ENCODE measurements around the gene CBX4. TPM values are rescaled to one million over a fixed set of nuclear protein-coding genes. Genes with fewer than 3 reads are reported as not detected.
A peak's percentile ranks its signal among the peaks of the same experiment; 100 is the strongest.

Gene CBX4
- total and polyA plus RNA-seq, 2 of the 13 experiments (the other 11 are each of a cell fraction or from before 2014, with no cell fraction given): 25.8 to 50.8 TPM

DNA sequence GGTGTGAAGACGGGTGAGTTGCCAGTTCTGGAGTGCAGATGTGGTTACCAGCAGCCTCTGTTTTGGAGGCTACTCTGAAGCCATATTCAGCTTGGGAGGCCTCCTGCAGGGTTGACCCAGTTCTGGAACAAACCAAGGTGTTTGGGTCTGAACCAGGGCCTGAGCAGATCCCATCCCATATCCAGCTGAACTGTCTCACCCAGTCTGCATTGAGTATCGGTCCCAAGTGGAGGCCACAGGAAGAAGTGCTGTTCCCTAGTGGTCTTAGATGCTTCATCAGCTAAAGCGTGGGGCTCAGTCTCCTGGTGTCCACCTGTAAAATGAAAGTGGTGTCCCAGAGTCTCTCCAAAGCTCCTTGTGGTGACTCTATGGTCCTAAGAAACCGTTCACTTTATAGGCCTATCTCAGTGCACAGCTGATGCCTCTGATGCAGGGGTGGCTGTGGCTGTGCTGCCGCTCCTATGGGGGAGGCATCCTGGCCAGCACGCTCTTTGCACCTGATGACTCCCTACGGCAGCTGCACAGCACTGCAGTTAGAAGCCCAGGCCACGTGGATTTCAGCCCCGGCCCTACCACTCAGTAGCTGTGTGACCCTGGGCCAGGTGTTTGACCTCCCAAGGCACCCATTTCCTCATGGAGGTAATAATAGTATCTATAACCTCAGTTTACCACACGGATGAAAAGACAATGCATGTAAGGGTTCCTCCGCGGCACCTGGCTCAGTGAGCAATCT, 21.0 kb downstream of the CBX4 start (continued):
- TF ChIP-seq, protein P1, sequence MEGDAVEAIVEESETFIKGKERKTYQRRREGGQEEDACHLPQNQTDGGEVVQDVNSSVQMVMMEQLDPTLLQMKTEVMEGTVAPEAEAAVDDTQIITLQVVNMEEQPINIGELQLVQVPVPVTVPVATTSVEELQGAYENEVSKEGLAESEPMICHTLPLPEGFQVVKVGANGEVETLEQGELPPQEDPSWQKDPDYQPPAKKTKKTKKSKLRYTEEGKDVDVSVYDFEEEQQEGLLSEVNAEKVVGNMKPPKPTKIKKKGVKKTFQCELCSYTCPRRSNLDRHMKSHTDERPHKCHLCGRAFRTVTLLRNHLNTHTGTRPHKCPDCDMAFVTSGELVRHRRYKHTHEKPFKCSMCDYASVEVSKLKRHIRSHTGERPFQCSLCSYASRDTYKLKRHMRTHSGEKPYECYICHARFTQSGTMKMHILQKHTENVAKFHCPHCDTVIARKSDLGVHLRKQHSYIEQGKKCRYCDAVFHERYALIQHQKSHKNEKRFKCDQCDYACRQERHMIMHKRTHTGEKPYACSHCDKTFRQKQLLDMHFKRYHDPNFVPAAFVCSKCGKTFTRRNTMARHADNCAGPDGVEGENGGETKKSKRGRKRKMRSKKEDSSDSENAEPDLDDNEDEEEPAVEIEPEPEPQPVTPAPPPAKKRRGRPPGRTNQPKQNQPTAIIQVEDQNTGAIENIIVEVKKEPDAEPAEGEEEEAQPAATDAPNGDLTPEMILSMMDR (CRISPR knock-in tag; IDR thresholded peaks at IDR 0.05): peak; percentile 53
- TF ChIP-seq FOXO1 (CRISPR knock-in tag; IDR thresholded peaks at IDR 0.05): no peak
- TF ChIP-seq PTBP1 (IDR thresholded peaks at IDR 0.05; ENCODE audit: low read depth, low read length, poor library complexity, severe bottlenecking): no peak
- TF ChIP-seq, protein P2, sequence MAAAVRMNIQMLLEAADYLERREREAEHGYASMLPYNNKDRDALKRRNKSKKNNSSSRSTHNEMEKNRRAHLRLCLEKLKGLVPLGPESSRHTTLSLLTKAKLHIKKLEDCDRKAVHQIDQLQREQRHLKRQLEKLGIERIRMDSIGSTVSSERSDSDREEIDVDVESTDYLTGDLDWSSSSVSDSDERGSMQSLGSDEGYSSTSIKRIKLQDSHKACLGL (CRISPR knock-in tag; IDR thresholded peaks at IDR 0.05): peak; percentile 53; the same call in 1 of the 2 replicates
- TF ChIP-seq, protein P3, sequence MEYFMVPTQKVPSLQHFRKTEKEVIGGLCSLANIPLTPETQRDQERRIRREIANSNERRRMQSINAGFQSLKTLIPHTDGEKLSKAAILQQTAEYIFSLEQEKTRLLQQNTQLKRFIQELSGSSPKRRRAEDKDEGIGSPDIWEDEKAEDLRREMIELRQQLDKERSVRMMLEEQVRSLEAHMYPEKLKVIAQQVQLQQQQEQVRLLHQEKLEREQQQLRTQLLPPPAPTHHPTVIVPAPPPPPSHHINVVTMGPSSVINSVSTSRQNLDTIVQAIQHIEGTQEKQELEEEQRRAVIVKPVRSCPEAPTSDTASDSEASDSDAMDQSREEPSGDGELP (IDR thresholded peaks at IDR 0.05; ENCODE audit: borderline replicate concordance, low read depth): peak; percentile 82; the same call in 1 of the 2 replicates
- no peak for TF ChIP-seq NFE2L1 (CRISPR knock-in tag; IDR thresholded peaks at IDR 0.05; ENCODE audit: borderline replicate concordance)
- TF ChIP-seq MXD4 (CRISPR knock-in tag; IDR thresholded peaks at IDR 0.05): peak; percentile 70
- no peak for TF ChIP-seq ZNF564 (CRISPR knock-in tag; IDR thresholded peaks at IDR 0.05)
- TF ChIP-seq, protein P4, sequence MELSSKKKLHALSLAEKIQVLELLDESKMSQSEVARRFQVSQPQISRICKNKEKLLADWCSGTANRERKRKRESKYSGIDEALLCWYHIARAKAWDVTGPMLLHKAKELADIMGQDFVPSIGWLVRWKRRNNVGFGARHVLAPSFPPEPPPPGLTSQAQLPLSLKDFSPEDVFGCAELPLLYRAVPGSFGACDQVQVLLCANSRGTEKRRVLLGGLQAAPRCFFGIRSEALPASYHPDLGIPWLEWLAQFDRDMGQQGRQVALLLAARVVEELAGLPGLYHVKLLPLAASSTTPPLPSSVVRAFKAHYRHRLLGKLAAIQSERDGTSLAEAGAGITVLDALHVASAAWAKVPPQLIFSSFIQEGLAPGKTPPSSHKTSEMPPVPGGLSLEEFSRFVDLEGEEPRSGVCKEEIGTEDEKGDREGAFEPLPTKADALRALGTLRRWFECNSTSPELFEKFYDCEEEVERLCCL (CRISPR knock-in tag; IDR thresholded peaks at IDR 0.05; ENCODE audit: borderline replicate concordance): no peak
- no peak for TF ChIP-seq MAF1 (CRISPR knock-in tag; IDR thresholded peaks at IDR 0.05; ENCODE audit: borderline replicate concordance)
- TF ChIP-seq ZNF430 (CRISPR knock-in tag; IDR thresholded peaks at IDR 0.05): no peak; the same call in 1 of the 2 replicates
- 0 out of 2 replicates have a peak, but pooled peaks have one; percentile 64 for TF ChIP-seq ZNF546 (CRISPR knock-in tag; conservative IDR thresholded peaks at IDR 0.05)
- TF ChIP-seq, protein P5, sequence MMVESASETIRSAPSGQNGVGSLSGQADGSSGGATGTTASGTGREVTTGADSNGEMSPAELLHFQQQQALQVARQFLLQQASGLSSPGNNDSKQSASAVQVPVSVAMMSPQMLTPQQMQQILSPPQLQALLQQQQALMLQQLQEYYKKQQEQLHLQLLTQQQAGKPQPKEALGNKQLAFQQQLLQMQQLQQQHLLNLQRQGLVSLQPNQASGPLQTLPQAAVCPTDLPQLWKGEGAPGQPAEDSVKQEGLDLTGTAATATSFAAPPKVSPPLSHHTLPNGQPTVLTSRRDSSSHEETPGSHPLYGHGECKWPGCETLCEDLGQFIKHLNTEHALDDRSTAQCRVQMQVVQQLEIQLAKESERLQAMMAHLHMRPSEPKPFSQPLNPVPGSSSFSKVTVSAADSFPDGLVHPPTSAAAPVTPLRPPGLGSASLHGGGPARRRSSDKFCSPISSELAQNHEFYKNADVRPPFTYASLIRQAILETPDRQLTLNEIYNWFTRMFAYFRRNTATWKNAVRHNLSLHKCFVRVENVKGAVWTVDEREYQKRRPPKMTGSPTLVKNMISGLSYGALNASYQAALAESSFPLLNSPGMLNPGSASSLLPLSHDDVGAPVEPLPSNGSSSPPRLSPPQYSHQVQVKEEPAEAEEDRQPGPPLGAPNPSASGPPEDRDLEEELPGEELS (CRISPR knock-in tag; IDR thresholded peaks at IDR 0.05): no peak
- no peak for TF ChIP-seq PLRG1 (conservative IDR thresholded peaks at IDR 0.05)
- TF ChIP-seq, protein P6, sequence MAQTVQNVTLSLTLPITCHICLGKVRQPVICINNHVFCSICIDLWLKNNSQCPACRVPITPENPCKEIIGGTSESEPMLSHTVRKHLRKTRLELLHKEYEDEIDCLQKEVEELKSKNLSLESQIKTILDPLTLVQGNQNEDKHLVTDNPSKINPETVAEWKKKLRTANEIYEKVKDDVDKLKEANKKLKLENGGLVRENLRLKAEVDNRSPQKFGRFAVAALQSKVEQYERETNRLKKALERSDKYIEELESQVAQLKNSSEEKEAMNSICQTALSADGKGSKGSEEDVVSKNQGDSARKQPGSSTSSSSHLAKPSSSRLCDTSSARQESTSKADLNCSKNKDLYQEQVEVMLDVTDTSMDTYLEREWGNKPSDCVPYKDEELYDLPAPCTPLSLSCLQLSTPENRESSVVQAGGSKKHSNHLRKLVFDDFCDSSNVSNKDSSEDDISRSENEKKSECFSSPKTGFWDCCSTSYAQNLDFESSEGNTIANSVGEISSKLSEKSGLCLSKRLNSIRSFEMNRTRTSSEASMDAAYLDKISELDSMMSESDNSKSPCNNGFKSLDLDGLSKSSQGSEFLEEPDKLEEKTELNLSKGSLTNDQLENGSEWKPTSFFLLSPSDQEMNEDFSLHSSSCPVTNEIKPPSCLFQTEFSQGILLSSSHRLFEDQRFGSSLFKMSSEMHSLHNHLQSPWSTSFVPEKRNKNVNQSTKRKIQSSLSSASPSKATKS (CRISPR knock-in tag; IDR thresholded peaks at IDR 0.05): no peak
- TF ChIP-seq AGO1 (IDR thresholded peaks at IDR 0.05; ENCODE audit: low read depth, low read length, poor library complexity, severe bottlenecking): no peak
- TF ChIP-seq CBX1 (IDR thresholded peaks at IDR 0.05; ENCODE audit: low read depth): no peak
- no peak for TF ChIP-seq PPARG (CRISPR knock-in tag; conservative IDR thresholded peaks at IDR 0.05)
- no peak for TF ChIP-seq SMAD1 (CRISPR knock-in tag; IDR thresholded peaks at IDR 0.05; ENCODE audit: borderline replicate concordance, low read depth)
- no peak for TF ChIP-seq XBP1 (CRISPR knock-in tag; IDR thresholded peaks at IDR 0.05)
- TF ChIP-seq ZSCAN22 (CRISPR knock-in tag; IDR thresholded peaks at IDR 0.05): no peak
